Measurements from ENCODE around the gene GANC.

DNA sequence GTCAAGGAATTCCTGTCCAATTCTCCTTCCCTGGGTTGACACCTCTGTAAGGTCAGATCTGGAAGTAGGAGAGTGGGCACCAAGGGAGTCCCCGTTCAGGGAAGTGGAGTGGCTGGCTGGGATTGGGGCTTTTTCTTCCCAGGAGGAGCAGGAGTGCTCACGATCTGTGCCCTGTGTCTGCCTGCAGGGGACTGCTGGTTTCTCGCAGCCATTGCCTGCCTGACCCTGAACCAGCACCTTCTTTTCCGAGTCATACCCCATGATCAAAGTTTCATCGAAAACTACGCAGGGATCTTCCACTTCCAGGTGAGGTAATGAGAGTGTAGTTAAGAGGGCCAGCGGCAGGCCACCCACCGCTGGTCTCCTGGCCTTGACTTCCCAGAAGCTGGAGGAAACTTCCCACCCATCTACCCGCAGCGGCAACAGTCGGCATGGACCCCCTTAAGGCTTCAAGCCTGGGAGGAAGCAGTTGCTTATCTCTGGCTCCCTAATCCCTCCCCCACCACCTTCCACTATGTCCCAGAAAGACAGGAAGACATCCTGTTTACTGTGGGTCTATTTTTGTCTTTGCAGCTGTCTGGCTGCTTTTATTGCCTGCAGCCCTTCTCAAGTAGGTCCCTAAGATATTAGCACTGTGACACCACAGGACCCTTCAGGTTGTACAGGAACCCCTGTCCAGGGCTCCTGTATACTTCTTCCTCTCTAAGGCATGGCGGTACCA, 113.1 kb downstream of the GANC start:
- TF ChIP-seq, protein P1, sequence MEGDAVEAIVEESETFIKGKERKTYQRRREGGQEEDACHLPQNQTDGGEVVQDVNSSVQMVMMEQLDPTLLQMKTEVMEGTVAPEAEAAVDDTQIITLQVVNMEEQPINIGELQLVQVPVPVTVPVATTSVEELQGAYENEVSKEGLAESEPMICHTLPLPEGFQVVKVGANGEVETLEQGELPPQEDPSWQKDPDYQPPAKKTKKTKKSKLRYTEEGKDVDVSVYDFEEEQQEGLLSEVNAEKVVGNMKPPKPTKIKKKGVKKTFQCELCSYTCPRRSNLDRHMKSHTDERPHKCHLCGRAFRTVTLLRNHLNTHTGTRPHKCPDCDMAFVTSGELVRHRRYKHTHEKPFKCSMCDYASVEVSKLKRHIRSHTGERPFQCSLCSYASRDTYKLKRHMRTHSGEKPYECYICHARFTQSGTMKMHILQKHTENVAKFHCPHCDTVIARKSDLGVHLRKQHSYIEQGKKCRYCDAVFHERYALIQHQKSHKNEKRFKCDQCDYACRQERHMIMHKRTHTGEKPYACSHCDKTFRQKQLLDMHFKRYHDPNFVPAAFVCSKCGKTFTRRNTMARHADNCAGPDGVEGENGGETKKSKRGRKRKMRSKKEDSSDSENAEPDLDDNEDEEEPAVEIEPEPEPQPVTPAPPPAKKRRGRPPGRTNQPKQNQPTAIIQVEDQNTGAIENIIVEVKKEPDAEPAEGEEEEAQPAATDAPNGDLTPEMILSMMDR (conservative IDR thresholded peaks at IDR 0.05; ENCODE audit: low read length): no peak
- TF ChIP-seq EZH2phosphoT487 (IDR thresholded peaks at IDR 0.05; ENCODE audit: borderline replicate concordance, low read depth, low read length): no peak
